KOPT-K1 (cell line): Measurements from ENCODE around the gene THSD7A.
"Not testable (repeated sequence)": the region's sequence is repeated elsewhere in the genome, so short reads cannot be mapped to it uniquely, and the experiment has no call there.

Source experiments
- H3K27ac ChIP-seq: fragments of 200-600 bp; sonication (generic); 2 replicates; pipeline ENCODE4 v1.5.1; 2016; ENCODE audit warnings: antibody characterized with exemption, mild to moderate bottlenecking, low read depth, low read length; ENCODE audit not compliant: poor library complexity, severe bottlenecking
- H3K36me3 ChIP-seq: fragments of 200-600 bp; sonication (generic); 2 replicates; pipeline ENCODE4 v1.5.1; 2017; ENCODE audit warnings: antibody characterized with exemption, mild to moderate bottlenecking, low read length, moderate library complexity; ENCODE audit not compliant: insufficient read depth
- H3K9me3 ChIP-seq: fragments of 200-600 bp; sonication (generic); 2 replicates; pipeline ENCODE4 v1.5.1; 2017; ENCODE audit warnings: antibody characterized with exemption, low read length, mild to moderate bottlenecking; ENCODE audit not compliant: insufficient read depth, poor library complexity, severe bottlenecking

THSD7A gene

GRCh38 chr7:11540271-11540761 lies 291.7 kb downstream of the THSD7A start:
- Histone ChIP-seq H3K27ac (no peak overlapping the region), H3K9me3 (no peaks in the 10 kb centered on the region), H3K36me3 (no peaks in the 10 kb centered on the region)

- H3K36me3 ChIP-seq: no peaks in the 10 kb centered on the region
- no peaks in the 10 kb centered on the region for H3K9me3 ChIP-seq
- H3K27ac ChIP-seq: no peak overlapping the region
Observed at GRCh38 chr7:11539853-11540252, 292.1 kb downstream of the THSD7A start.

GRCh38 chr7:11538751-11539299 lies 293.2 kb downstream of the THSD7A start:
- H3K27ac ChIP-seq: no peak overlapping the region
- H3K9me3 ChIP-seq: no peaks in the 10 kb centered on the region
- no peaks in the 10 kb centered on the region for H3K36me3 ChIP-seq

- H3K9me3 ChIP-seq: no peaks in the 10 kb centered on the region
- no peak overlapping the region for H3K27ac ChIP-seq
- H3K36me3 ChIP-seq: no peaks in the 10 kb centered on the region
Observed at GRCh38 chr7:11533229-11533820, 298.7 kb downstream of the THSD7A start.

GRCh38 chr7:11529382-11529781 lies 302.6 kb downstream of the THSD7A start:
- Histone ChIP-seq H3K36me3 (no peaks in the 10 kb centered on the region), H3K27ac (no peak overlapping the region), H3K9me3 (no peaks in the 10 kb centered on the region)

- no peaks in the 10 kb centered on the region for H3K36me3 ChIP-seq
- no peaks in the 10 kb centered on the region for H3K9me3 ChIP-seq
- no peak overlapping the region for H3K27ac ChIP-seq
Observed at GRCh38 chr7:11527707-11528106, 304.3 kb downstream of the THSD7A start.

DNA sequence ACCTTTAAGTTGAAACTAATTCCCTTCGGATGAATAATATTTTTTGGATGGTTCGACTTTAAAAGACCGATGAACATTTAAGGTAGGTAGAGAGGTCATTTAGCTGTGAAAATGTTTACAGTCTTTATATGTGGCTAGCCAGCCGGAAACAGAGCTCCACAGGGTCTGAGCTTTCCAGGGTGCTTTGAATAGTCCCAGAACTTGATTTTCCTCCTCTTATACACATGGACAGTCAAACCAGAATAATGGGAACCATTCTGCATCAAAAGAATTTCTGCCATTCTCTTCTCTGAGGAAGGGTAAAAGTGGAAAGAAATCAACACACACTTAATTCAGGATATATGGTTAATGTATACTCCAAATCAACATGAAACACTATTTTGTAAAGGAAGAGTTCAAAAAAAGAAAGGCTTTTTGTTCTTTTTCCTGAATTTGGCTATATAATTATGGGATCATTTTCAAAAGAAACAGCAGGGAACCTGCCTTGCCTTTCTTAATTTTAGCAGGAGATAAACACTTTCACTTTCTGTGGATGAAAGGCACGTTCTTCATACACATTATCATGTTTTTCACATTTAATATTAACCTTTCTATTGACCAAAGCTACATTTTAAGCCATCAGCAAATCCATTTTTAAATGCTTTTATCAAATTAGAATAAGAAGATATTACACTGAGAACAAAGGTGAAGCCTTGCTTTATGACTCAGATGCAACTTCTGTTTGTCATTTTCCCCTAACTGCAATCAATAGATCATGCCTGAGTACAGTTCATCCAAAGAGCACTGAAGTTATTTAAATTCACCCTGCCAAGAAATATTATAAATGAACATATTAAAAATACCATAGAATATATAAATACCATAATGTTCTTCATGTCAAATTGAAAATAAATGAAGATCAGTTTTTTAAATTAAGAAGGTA lies 307.3 kb downstream of the THSD7A start:
- Histone ChIP-seq H3K36me3 (no peaks in the 10 kb centered on the region), H3K27ac (no peak overlapping the region), H3K9me3 (no peaks in the 10 kb centered on the region)

GRCh38 chr7:11521964-11522499 lies 310.0 kb downstream of the THSD7A start:
- H3K36me3 ChIP-seq, H3K9me3 ChIP-seq, H3K27ac ChIP-seq: not testable (repeated sequence)

- H3K36me3 ChIP-seq: no peaks in the 10 kb centered on the region
- H3K27ac ChIP-seq: no peak overlapping the region
- no peaks in the 10 kb centered on the region for H3K9me3 ChIP-seq
Observed at GRCh38 chr7:11517853-11518252, 314.1 kb downstream of the THSD7A start.

- Histone ChIP-seq H3K27ac (no peak overlapping the region), H3K36me3 (no peaks in the 10 kb centered on the region), H3K9me3 (no peaks in the 10 kb centered on the region)
Observed at GRCh38 chr7:11516328-11516727, 315.7 kb downstream of the THSD7A start.

DNA sequence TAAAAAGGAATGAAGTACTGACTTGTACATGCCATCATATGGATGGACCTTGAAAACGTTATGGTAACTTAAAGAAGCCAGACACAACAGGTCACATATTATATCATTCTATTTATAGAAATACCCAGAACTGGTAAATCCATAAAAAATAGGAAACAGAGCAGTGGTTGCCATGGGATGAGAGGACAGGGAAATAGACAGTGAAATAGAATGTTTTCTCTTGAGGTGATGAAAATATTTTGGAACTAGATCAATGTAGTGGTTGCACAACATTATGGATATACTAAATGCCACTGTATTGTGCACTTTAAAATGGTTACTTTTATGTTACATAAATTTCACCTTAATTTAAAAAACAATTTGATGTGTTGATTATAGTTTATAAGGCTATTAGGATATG lies 318.5 kb downstream of the THSD7A start:
- Histone ChIP-seq H3K27ac (no peak overlapping the region), H3K36me3 (no peaks in the 10 kb centered on the region), H3K9me3 (no peaks in the 10 kb centered on the region)

DNA sequence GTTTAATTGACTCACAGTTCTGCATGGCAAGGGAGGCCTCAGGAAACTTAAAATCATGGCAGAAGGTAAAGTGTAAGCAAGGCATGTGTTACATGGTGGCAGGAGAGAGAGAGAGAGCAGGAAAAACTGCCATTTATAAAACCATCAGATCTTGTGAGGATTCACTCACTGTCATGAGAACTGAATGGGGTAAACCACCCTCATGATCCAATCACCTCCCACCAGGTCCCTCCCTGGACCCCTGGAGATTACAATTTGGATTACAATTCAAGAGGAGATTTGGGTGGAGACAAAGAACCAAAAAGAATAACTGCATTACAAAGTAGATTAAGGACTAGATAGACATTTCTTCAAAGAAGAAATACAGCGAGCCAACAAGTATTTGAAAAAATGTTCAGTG lies 324.1 kb downstream of the THSD7A start:
- H3K36me3 ChIP-seq: no peaks in the 10 kb centered on the region
- H3K9me3 ChIP-seq: no peaks in the 10 kb centered on the region
- no peak overlapping the region for H3K27ac ChIP-seq

- Histone ChIP-seq H3K36me3 (no peaks in the 10 kb centered on the region), H3K9me3 (no peaks in the 10 kb centered on the region), H3K27ac (no peak overlapping the region)
Observed at GRCh38 chr7:11506417-11506816, 325.6 kb downstream of the THSD7A start.

DNA sequence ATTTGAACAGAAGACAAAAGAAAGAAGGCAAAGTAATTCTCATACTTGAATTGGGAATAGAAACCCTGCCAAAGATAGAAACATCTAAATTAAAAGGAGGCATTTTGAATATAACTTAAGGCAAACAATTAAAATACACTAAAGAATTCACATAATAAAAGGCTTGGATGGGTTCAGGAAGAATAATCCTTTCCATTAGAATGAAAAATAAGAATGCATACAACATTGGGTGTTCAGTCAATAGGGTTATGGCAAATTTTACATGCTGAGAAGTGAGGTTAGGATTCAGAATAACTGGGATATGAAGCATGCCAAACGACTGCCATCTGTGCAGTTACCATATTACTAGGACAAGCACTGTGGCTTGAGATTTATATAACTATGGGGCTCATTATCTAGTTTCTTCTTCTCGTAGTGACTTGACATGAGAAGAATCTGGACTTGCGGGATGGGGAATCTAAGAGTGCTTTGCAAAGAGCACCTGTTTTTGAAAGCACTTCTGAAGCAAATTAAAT lies 326.5 kb downstream of the THSD7A start:
- Histone ChIP-seq H3K27ac (no peak overlapping the region), H3K36me3 (no peaks in the 10 kb centered on the region), H3K9me3 (no peaks in the 10 kb centered on the region)

- no peaks in the 10 kb centered on the region for H3K9me3 ChIP-seq
- H3K36me3 ChIP-seq: no peaks in the 10 kb centered on the region
- no peak overlapping the region for H3K27ac ChIP-seq
Observed at GRCh38 chr7:11492307-11492706, 339.7 kb downstream of the THSD7A start.
